Pancreas (tissue), 10 donors: ENCODE measurements around the gene MINDY3. TPM values are rescaled to one million over a fixed set of nuclear protein-coding genes. Genes with fewer than 3 reads are reported as not detected.
"Not testable (repeated sequence)": the region's sequence is repeated elsewhere in the genome, so short reads cannot be mapped to it uniquely, and the experiment has no call there.

Experiments
- ATAC-seq, 4 donors: fragments of 200-7000 bp; cut with Tn5 transposase; one replicate each; pipeline versions ENCODE4 v1.8.0 to v1.9.1; 2020; ENCODE audit warnings: mild to moderate bottlenecking in 4 of 4, moderate library complexity in 4 of 4
- DNase-seq, 6 donors: peaks; one replicate each; pipeline ENCODE4 v3.0.0-alpha.2; 2020
- FAIRE-seq: peaks from 2 replicates; lab custom pipeline; 2012; peaks lifted over from hg19 to GRCh38; lab: Jason Lieb, UNC
- H3K27ac ChIP-seq, 4 donors: fragments of 200-600 bp; sonication (generic); 1 replicate in 3 of 4; 2 replicates in 1 of 4; pipeline versions ENCODE4 v1.5.0 to v1.8.0; 2020
- H3K27me3 ChIP-seq, 4 donors: fragments of 200-600 bp; one replicate each; pipeline ENCODE4 v1.8.0; 2021
- H3K36me3 ChIP-seq, 3 donors: fragments of 200-600 bp; sonication (generic) in 1 of 3; one replicate each; pipeline versions ENCODE4 v1.5.0 to v1.8.0; 2020 to 2021
- H3K4me1 ChIP-seq, 3 donors: fragments of 200-600 bp; one replicate each; pipeline ENCODE4 v1.8.0; 2021
- H3K4me3 ChIP-seq, 4 donors: fragments of 200-600 bp; sonication (generic) in 2 of 4; one replicate each; pipeline versions ENCODE4 v1.5.0 to v1.8.0; 2020 to 2021
- H3K9me3 ChIP-seq, 4 donors: fragments of 200-600 bp; one replicate each; pipeline ENCODE4 v1.8.0; 2021
- WGBS, 2 donors: extraction: QIAGEN DNeasy Blood & Tissue Kit; methylation state at CpG; one replicate each; pipeline ENCODE4 v1.1.7; 2013; 5-methylcytosine and 5-hydroxymethylcytosine counted together
- intact Hi-C, 3 donors: fragments of 100-400 bp; cut with DNase I; formaldehyde crosslinking; loops; one replicate each; pipeline versions ENCODE4 v1.11.1 to v1.14.2; 2022
- polyA plus RNA-seq, 2 donors: library from polyadenylated mRNA; stranded (reverse); fragments of 200-250 nt; gene quantifications; one replicate each; pipeline ENCODE4 v1.2.3, GENCODE V29; 2013
- total RNA-seq, 6 donors: library from RNA; stranded (reverse); fragmentation: NEBNext Ultra II Directional in 4 of 6; extraction: Animal tissue kit (Norgen Biotek cat#: 25700) in 4 of 6; gene quantifications; one replicate each; pipeline versions ENCODE4 v1.2.1 to v1.2.4, GENCODE V29; 2021 to 2023
- TF ChIP-seq, protein P1 (sequence below), 4 donors: fragments of 200-600 bp; sonication (generic) in 3 of 4; IDR thresholded peaks; one replicate each; pipeline versions ENCODE4 v1.5.0 to v1.8.0; 2021; ENCODE audit warnings: antibody characterized with exemption in 4 of 4
- donor health status: healthy with polysubstance abuse.
- donor health status: DM: no; HTN: no; CAD: no; lungs with moderate emphysema.
- donor health status: DM: no; HTN: no; CAD: no.
- donor health status: control.
- donor health status: control.
- donor health status: Bipolar disorder and iron deficiency.
- donor health status: DM: yes; HTN: yes; CAD: no.
- donor health status: DM: no; HTN: no; CAD: no.
- donor health status: DM: no; HTN: no; CAD: no.
- donor health status: DM: yes; HTN: yes; CAD: no.

The MINDY3 gene
- total and polyA plus RNA-seq, 8 donors, result 6.9 to 14.6 (median 11.6) TPM

DNA sequence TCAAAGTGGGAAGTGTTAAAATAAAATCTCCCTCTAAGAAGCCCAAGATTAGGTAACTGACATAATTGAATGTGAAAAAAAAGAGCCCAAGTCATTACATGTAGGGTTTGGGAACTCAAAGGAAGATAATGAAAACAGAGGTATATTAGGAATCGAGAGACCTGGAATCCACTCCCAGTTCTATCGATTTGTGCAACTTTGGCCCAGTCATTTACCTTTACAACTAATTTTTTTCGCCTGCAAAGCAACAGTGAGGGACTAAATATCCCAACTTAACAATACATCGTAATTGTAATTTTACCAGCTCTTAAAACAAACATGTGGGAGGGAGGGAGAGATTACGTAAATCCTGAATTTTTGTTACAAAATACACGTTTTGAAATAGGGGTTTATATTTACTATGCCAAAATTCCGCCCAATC is 1.4 kb downstream of the MINDY3 start:
- Histone ChIP-seq H3K27ac (no peak overlapping the region), H3K9me3 (no peaks in the 10 kb centered on the region), H3K4me3 (peak overlapping the region in 2 of 4 donors; percentile 63 to 71), H3K27me3 (peaks cover 0 to 12% (median 0%) of the 10 kb centered on the region in 4 donors), H3K4me1 (peaks cover 0 to 19% (median 16%) of the 10 kb centered on the region in 3 donors), H3K36me3 (no peaks in the 10 kb centered on the region)
- intact Hi-C loops, result no loop called here
- no peak for DNase-seq
- no peak for FAIRE-seq
- no peak for ATAC-seq
- TF ChIP-seq, protein P1, sequence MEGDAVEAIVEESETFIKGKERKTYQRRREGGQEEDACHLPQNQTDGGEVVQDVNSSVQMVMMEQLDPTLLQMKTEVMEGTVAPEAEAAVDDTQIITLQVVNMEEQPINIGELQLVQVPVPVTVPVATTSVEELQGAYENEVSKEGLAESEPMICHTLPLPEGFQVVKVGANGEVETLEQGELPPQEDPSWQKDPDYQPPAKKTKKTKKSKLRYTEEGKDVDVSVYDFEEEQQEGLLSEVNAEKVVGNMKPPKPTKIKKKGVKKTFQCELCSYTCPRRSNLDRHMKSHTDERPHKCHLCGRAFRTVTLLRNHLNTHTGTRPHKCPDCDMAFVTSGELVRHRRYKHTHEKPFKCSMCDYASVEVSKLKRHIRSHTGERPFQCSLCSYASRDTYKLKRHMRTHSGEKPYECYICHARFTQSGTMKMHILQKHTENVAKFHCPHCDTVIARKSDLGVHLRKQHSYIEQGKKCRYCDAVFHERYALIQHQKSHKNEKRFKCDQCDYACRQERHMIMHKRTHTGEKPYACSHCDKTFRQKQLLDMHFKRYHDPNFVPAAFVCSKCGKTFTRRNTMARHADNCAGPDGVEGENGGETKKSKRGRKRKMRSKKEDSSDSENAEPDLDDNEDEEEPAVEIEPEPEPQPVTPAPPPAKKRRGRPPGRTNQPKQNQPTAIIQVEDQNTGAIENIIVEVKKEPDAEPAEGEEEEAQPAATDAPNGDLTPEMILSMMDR (IDR thresholded peaks at IDR 0.05), result no peak
- WGBS, 2 donors, result 61 to 67% methylated on average over 7 of the region's 7 CpGs

DNA sequence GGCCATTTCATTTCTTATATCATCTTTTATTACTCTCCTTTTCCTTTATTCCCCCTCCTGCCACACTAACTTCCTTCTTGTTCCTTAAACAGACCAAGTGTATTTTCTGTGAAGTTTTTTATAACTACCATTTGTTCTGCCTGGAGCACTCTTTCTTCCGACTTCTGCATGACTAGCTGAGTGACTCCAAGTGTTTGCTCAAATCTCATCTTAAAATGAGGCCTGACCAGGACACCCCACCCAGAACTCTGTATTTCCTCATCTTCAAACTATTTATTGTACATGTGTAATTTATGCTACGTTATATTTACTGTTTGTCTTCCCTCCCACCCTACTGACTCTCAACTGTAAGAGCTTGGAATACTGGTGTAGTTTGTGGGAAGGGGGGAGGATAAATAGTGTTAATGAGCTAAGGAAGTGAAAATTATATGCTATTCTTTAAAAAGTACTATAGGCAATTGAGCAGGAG is 3.2 kb downstream of the MINDY3 start:
- DNase-seq (no peak), ATAC-seq (no peak), FAIRE-seq (no peak)
- H3K27me3 ChIP-seq, result peaks cover 0 to 1% (median 0%) of the 10 kb centered on the region in 4 donors
- 90 to 99% methylated on average over 2 of the region's 2 CpGs for WGBS, 2 donors
- TF ChIP-seq, protein P1 (IDR thresholded peaks at IDR 0.05), result no peak
- intact Hi-C loops, result no loop called here
- no peak overlapping the region for H3K27ac ChIP-seq
- H3K36me3 ChIP-seq, result no peaks in the 10 kb centered on the region
- no peak overlapping the region for H3K4me3 ChIP-seq
- no peaks in the 10 kb centered on the region for H3K9me3 ChIP-seq
- peaks cover 0 to 19% (median 16%) of the 10 kb centered on the region in 3 donors for H3K4me1 ChIP-seq

DNA sequence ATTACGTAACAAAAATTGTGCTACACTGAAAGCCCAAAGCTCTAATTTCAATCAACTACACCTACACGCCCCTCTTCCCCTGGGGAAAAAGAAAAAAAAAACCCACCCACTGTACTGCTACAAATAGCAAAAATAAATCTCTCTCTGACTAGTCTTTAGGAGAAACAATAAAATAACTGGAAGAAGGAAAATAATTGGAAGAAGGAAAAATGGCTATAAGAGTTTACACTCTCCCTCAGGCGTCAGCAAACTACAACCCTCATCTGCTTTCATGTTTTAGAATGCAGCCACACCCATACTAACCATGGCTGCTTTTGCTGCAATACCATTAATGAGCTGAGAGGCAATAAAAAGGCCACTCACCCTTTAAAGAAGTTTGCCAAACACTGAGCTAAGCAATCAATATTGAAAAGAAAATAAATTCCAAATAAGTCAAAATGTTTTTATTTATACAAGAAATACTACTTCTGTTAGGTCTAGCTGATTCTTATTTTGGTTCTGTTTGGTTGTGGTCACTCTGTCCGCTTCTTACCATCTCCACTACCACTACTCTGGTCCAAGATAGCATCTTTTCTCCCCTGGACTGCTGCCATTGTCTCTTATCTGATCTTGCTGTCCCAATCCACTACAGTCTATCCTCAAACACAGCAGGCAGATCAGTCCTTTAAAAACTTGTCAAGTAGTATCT is 3.8 kb downstream of the MINDY3 start:
- H3K27ac ChIP-seq, result no peak overlapping the region
- TF ChIP-seq, protein P1 (IDR thresholded peaks at IDR 0.05), result no peak
- peaks cover 0 to 19% (median 16%) of the 10 kb centered on the region in 3 donors for H3K4me1 ChIP-seq
- no peak overlapping the region for H3K4me3 ChIP-seq
- DNase-seq, result no peak
- no peaks in the 10 kb centered on the region for H3K27me3 ChIP-seq
- intact Hi-C loops, result no loop called here
- ATAC-seq, result no peak
- no peak for FAIRE-seq
- no peaks in the 10 kb centered on the region for H3K9me3 ChIP-seq
- 90 to 97% methylated on average over 4 of the region's 4 CpGs for WGBS, 2 donors
- no peaks in the 10 kb centered on the region for H3K36me3 ChIP-seq

DNA sequence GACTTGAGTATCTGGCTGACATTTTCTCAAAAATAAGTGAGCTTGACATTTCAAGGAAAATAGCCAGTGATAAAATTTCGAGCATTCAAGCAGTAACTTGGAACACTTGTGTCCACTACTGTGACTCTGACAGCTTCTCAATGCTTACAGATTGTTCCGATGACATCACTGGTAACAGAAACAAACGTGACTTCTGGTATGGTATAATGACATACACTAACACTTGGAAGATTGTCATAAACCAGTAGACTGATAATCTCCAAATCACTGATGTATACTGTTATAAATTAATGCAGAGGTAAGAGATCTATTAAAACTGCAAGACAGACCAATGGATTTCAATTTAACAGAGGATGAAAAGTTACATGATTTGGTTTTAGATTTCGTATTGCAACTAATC is 6.5 kb downstream of the MINDY3 start:
- TF ChIP-seq, protein P1 (IDR thresholded peaks at IDR 0.05), result no peak
- Histone ChIP-seq H3K27me3 (no peaks in the 10 kb centered on the region), H3K4me3 (no peak overlapping the region), H3K27ac (no peak overlapping the region), H3K36me3 (no peaks in the 10 kb centered on the region), H3K9me3 (no peaks in the 10 kb centered on the region), H3K4me1 (peaks cover 0 to 14% (median 7%) of the 10 kb centered on the region in 3 donors)
- 74 to 79% methylated on average over 4 of the region's 4 CpGs for WGBS, 2 donors
- intact Hi-C loops, result no loop called here
- DNase-seq (no peak), FAIRE-seq (no peak), ATAC-seq (no peak)

DNA sequence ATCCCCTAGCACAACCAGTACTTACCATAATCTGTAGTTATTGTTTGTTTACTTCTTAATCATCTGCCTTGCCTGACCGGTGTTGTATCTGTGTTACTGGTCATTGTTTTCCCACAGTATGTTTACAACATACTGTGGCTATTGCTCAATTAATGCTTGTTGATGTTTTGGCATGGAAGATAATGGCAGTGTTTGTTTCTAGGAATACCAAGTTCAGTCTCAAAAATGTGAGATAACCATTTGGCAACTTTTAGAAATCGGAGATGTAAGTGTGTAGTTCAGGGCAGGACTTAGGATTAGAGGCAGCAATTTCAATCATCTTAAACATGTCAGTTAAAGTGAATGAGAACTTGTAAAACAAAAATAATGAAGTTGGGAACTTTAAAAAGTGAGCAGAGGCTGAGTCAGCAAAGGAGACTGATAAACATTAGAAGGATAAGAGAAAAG is 8.2 kb downstream of the MINDY3 start:
- H3K9me3 ChIP-seq, result no peaks in the 10 kb centered on the region
- DNase-seq, result no peak
- H3K4me1 ChIP-seq, result no peaks in the 10 kb centered on the region
- no peak overlapping the region for H3K4me3 ChIP-seq
- no peak for FAIRE-seq
- ATAC-seq, result no peak
- H3K27me3 ChIP-seq, result no peaks in the 10 kb centered on the region
- TF ChIP-seq, protein P1 (IDR thresholded peaks at IDR 0.05), result no peak
- H3K27ac ChIP-seq, result no peak overlapping the region
- intact Hi-C loops, result no loop called here
- no peaks in the 10 kb centered on the region for H3K36me3 ChIP-seq
- 75 to 80% methylated on average over 2 of the region's 2 CpGs for WGBS, 2 donors

DNA sequence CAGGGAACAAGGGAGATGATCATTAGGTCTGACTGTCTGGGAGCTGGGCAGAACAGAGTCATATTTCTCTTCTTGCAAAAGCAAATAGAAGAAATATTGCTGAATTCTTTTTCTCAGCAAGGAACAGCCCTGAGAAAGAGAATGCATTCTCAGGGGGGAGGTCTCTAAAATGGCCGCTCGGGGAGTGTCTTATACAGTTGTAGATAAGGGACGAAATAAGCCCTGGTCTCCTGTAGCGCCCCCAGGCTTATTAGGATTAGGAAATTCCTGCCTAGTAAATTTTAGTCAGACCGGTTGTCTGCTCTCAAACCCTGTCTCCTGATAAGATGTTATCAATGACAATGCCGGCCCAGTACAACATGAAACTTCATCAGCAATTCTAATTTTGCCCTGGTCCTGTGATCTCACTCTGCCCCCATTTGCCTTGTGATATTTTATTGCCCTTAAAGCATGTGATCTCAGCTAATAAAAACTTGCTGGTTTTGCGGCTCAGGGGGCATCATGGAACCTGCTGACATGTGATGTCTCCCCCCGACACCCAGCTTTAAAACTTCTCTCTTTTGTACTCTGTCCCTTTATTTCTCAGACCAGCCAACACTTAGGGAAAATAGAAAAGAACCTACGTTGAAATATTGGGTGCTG is 9.8 kb downstream of the MINDY3 start:
- intact Hi-C loops, FAIRE-seq, ATAC-seq, H3K36me3 ChIP-seq, H3K4me1 ChIP-seq, H3K27me3 ChIP-seq, H3K27ac ChIP-seq, H3K4me3 ChIP-seq, DNase-seq, H3K9me3 ChIP-seq: not testable (repeated sequence)
- WGBS, 2 donors, result 96 to 98% methylated on average over 9 of the region's 9 CpGs
